Stimulated activated CD4-positive, alpha-beta T cell treated with anti-CD3 and anti-CD28 coated beads, Interleukin-15, amount 100 ng/mL, for 24 hours (primary cell): Measurements from ENCODE around the gene FANCC.

Experiments
- DNase-seq: peaks from one replicate; pipeline ENCODE4 v3.0.0-alpha.2; 2020

The FANCC gene

GRCh38 chr9:95080961-95081647 lies 236.4 kb downstream of the FANCC start:
- no peak for DNase-seq

GRCh38 chr9:95079461-95079860 lies 238.0 kb downstream of the FANCC start:
- no peak for DNase-seq

- DNase-seq = no peak
Measured at GRCh38 chr9:95078939-95079338, 238.6 kb downstream of the FANCC start.

GRCh38 chr9:95078511-95078910 lies 239.0 kb downstream of the FANCC start:
- DNase-seq = no peak

- no peak for DNase-seq
Measured at GRCh38 chr9:95077766-95078370, 239.6 kb downstream of the FANCC start.

GRCh38 chr9:95077053-95077765 lies 240.3 kb downstream of the FANCC start:
- no peak for DNase-seq

- no peak for DNase-seq
Measured at GRCh38 chr9:95076696-95077052, 240.8 kb downstream of the FANCC start.

GRCh38 chr9:95075700-95076099 lies 241.8 kb downstream of the FANCC start:
- DNase-seq = no peak

GRCh38 chr9:95074632-95075031 lies 242.9 kb downstream of the FANCC start:
- no peak for DNase-seq

GRCh38 chr9:95073918-95074317 lies 243.6 kb downstream of the FANCC start:
- DNase-seq = no peak

- DNase-seq = no peak
Measured at GRCh38 chr9:95073042-95073607, 244.4 kb downstream of the FANCC start.

GRCh38 chr9:95071925-95072324 lies 245.6 kb downstream of the FANCC start:
- DNase-seq = no peak

GRCh38 chr9:95071450-95071849 lies 246.1 kb downstream of the FANCC start:
- DNase-seq = no peak

- DNase-seq = no peak
Measured at GRCh38 chr9:95070549-95071021, 246.9 kb downstream of the FANCC start.

- no peak for DNase-seq
Measured at GRCh38 chr9:95067897-95068296, 249.6 kb downstream of the FANCC start.

GRCh38 chr9:95067057-95067456 lies 250.5 kb downstream of the FANCC start:
- no peak for DNase-seq

- DNase-seq = no peak
Measured at GRCh38 chr9:95065224-95065623, 252.3 kb downstream of the FANCC start.

- DNase-seq = no peak
Measured at GRCh38 chr9:95063300-95063699, 254.2 kb downstream of the FANCC start.

- DNase-seq = no peak
Measured at GRCh38 chr9:95062596-95063065, 254.9 kb downstream of the FANCC start.

- no peak for DNase-seq
Measured at GRCh38 chr9:95061916-95062595, 255.5 kb downstream of the FANCC start.

- DNase-seq = no peak
Measured at GRCh38 chr9:95060916-95061315, 256.6 kb downstream of the FANCC start.

- DNase-seq = no peak
Measured at GRCh38 chr9:95060234-95060633, 257.3 kb downstream of the FANCC start.

- DNase-seq = no peak
Measured at GRCh38 chr9:95058795-95059386, 258.6 kb downstream of the FANCC start.
